Uterus (tissue), 2 donors: ENCODE measurements around the gene PRKAR2A.

Experiments used
- CTCF ChIP-seq, 4 experiments: fragments of 200-600 bp in 2 of 4; fragments of 450-650 bp in 2 of 4; sonication (generic) in 2 of 4; IDR thresholded peaks; one replicate each; pipeline ENCODE4 v1.5.1; 2016 to 2019; ENCODE audit warnings: antibody characterized with exemption in 4 of 4, mild to moderate bottlenecking in 2 of 4, moderate library complexity in 1 of 4
- POLR2A ChIP-seq, 2 donors: fragments of 450-650 bp; IDR thresholded peaks; one replicate each; pipeline ENCODE4 v1.6.1; 2016; ENCODE audit warnings: antibody characterized with exemption in 2 of 2, mild to moderate bottlenecking in 1 of 2, moderate library complexity in 1 of 2

DNA sequence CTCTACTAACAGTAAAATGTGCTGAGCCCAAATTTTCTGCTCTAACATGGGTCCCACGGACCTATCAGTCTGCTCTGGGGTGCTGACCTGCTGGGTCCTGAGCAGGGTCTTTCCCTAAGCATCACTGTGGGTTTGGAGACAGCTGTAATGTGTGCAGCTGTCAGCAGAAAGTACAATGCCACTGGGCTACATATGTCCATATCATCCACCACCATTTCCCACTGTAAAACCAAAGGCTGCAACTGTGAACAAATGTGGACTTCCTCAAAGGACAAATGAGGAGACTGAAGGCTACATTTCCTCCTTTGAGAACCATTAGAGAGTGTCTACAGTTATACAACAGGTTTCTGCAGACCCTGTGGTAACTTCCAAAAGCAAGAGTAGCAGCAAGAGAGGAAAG is 96.8 kb downstream of the PRKAR2A start:
- no peak for TF ChIP-seq CTCF (IDR thresholded peaks at IDR 0.05)
- TF ChIP-seq POLR2A (IDR thresholded peaks at IDR 0.05): no peak
